Caco-2 (cell line): ENCODE results near the gene COLEC12. TPM values are rescaled to one million over a fixed set of nuclear protein-coding genes. Genes with fewer than 3 reads are reported as not detected.
"Not testable (repeated sequence)": the region's sequence is repeated elsewhere in the genome, so short reads cannot be mapped to it uniquely, and the experiment has no call there.

Experiments used
- BruUV-seq: library from RNA; stranded (reverse); fragments of 400-500 nt; replicated peaks from 2 replicates; lab custom pipeline; 2021; lab: Mats Ljungman, UMichigan
- CTCF ChIA-PET: fragments of 300-600 bp; sonication (Branson Sonifier 250); formaldehyde crosslinking; loops from one replicate; lab custom pipeline; 2022; ENCODE audit warnings: antibody characterized with exemption; lab: Charles Lee
- POLR2A ChIA-PET: fragments of 300-600 bp; sonication (Branson Sonifier 250); formaldehyde crosslinking; loops from one replicate; lab custom pipeline; 2022; ENCODE audit warnings: antibody characterized with exemption; lab: Charles Lee
- DNase-seq, 2 experiments: peaks; one replicate each; pipeline versions ENCODE4 v3.0.0 to v3.0.0-alpha.2; 2020 to 2022
- H3K27me3 ChIP-seq: replicated peaks from 2 replicates; pipeline ENCODE4 v1.6.0; 2011; ENCODE audit warnings: low read length; ENCODE audit not compliant: control insufficient read depth, insufficient read depth
- H3K36me3 ChIP-seq: 2 replicates; pipeline ENCODE4 v1.5.1; 2011; ENCODE audit warnings: low read length; ENCODE audit not compliant: control insufficient read depth, insufficient read depth
- H3K4me1 ChIP-seq: fragments of 250-450 bp; sonication (Bioruptor Pico); 2 replicates; pipeline ENCODE4 v1.5.1; 2020; ENCODE audit warnings: mild to moderate bottlenecking
- H3K4me3 ChIP-seq: 2 replicates; pipeline ENCODE4 v1.5.1; 2011; ENCODE audit warnings: low read depth, mild to moderate bottlenecking, control low read depth, low read length
- H3K9me3 ChIP-seq: fragments of 250-450 bp; sonication (Bioruptor Pico); 2 replicates; pipeline ENCODE4 v1.5.1; 2020; ENCODE audit warnings: mild to moderate bottlenecking, moderate library complexity
- H3K27ac Mint-ChIP-seq: one replicate; pipeline ENCODE4 v1.8.0; 2022; ENCODE audit warnings: mixed read lengths; ENCODE audit not compliant: unreplicated experiment
- H3K27me3 Mint-ChIP-seq: one replicate; pipeline ENCODE4 v1.8.0; 2022; ENCODE audit warnings: mixed read lengths; ENCODE audit not compliant: insufficient read depth, unreplicated experiment
- H3K36me3 Mint-ChIP-seq: one replicate; pipeline ENCODE4 v1.8.0; 2022; ENCODE audit warnings: mild to moderate bottlenecking, mixed read lengths; ENCODE audit not compliant: insufficient read depth, unreplicated experiment
- H3K4me1 Mint-ChIP-seq: one replicate; pipeline ENCODE4 v1.8.0; 2022; ENCODE audit warnings: low read depth, mixed read lengths; ENCODE audit not compliant: unreplicated experiment
- H3K4me3 Mint-ChIP-seq: one replicate; pipeline ENCODE4 v1.8.0; 2022; ENCODE audit warnings: mild to moderate bottlenecking, moderate library complexity, mixed read lengths; ENCODE audit not compliant: unreplicated experiment
- H3K9me3 Mint-ChIP-seq: one replicate; pipeline ENCODE4 v1.8.0; 2022; ENCODE audit warnings: mixed read lengths; ENCODE audit not compliant: unreplicated experiment
- intact Hi-C: fragments of 100-400 bp; cut with micrococcal nuclease; formaldehyde crosslinking; loops from one replicate; pipeline ENCODE4 v1.10.0; 2022; ENCODE audit not compliant: unreplicated experiment
- total RNA-seq: library from RNA; stranded (reverse); gene quantifications from 2 replicates; pipeline ENCODE4 v1.2.3, GENCODE V29; 2022
- TF ChIP-seq, protein P1 (sequence below), 2 experiments: fragments of 200-600 bp in 1 of 2; IDR thresholded peaks; 1 replicate in 1 of 2; 2 replicates in 1 of 2; pipeline versions ENCODE4 v1.5.1 to v1.8.0; 2011 to 2022; ENCODE audit warnings: antibody characterized with exemption in 1 of 2, control low read depth in 1 of 2, inconsistent platforms in 1 of 2, low read depth in 1 of 2, low read length in 1 of 2, mild to moderate bottlenecking in 1 of 2, moderate library complexity in 1 of 2; ENCODE audit not compliant: insufficient read depth in 1 of 2, severe bottlenecking in 1 of 2, unreplicated experiment in 1 of 2

COLEC12 gene
- total RNA-seq, 1 experiment from 2014 or later, result 0.09 TPM

DNA sequence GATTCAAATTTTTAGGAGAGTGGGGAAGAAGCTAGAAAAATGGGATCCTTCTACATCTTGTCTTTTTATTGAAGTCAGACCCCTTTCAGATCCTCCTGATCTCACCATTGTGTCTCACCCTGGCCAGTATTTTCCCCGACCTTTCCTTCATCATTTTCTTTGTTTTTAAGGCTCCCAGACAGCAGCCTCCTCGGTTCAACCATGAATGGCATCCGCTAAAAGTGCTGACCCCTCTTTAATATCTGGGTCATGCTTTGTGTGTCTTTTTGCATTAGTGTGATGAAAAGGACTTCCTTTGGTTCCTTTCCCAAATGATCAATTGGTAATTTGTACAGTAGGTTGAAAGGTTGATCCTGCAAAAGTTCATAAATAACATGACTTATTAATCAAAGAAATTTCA lies 205.9 kb downstream of the COLEC12 start:
- no peak for DNase-seq
- Mint-ChIP-seq H3K9me3 (no peaks in the 10 kb centered on the region), H3K27me3 (no peaks in the 10 kb centered on the region), H3K4me1 (no peaks in the 10 kb centered on the region), H3K27ac (no peak overlapping the region), H3K36me3 (no peaks in the 10 kb centered on the region), H3K4me3 (no peak overlapping the region)
- Histone ChIP-seq H3K27me3 (no peaks in the 10 kb centered on the region), H3K4me1 (no peaks in the 10 kb centered on the region), H3K4me3 (no peak overlapping the region), H3K36me3 (no peaks in the 10 kb centered on the region), H3K9me3 (no peaks in the 10 kb centered on the region)
- intact Hi-C loops, result no loop called here
- no TSS peak for BruUV-seq
- CTCF ChIA-PET, result no interaction called here
- TF ChIP-seq, protein P1, sequence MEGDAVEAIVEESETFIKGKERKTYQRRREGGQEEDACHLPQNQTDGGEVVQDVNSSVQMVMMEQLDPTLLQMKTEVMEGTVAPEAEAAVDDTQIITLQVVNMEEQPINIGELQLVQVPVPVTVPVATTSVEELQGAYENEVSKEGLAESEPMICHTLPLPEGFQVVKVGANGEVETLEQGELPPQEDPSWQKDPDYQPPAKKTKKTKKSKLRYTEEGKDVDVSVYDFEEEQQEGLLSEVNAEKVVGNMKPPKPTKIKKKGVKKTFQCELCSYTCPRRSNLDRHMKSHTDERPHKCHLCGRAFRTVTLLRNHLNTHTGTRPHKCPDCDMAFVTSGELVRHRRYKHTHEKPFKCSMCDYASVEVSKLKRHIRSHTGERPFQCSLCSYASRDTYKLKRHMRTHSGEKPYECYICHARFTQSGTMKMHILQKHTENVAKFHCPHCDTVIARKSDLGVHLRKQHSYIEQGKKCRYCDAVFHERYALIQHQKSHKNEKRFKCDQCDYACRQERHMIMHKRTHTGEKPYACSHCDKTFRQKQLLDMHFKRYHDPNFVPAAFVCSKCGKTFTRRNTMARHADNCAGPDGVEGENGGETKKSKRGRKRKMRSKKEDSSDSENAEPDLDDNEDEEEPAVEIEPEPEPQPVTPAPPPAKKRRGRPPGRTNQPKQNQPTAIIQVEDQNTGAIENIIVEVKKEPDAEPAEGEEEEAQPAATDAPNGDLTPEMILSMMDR (IDR thresholded peaks at IDR 0.05; ENCODE audit: insufficient read depth in 1 of 2, low read depth in 1 of 2, low read length in 1 of 2, severe bottlenecking in 1 of 2, unreplicated experiment in 1 of 2), result no peak
- POLR2A ChIA-PET, result no interaction called here

DNA sequence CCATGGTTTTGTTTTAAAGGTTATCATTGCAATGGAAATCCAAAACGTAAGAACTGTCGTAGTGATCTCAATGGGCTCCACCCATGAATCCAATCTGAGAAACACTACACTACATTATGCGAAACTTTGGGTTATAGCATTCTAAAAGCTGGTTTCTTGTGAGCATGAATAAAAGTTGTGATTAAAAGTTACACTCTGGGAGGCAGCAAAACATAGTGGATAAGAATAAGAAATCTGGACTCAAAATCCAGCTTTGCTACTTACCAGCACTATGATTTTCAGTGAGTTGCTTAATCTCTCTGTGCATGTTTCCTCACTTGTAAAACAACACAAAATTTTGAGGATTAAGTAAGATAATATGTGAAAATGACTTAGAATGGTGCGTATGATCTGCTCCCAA lies 207.0 kb downstream of the COLEC12 start:
- no peaks in the 10 kb centered on the region for H3K9me3 ChIP-seq
- H3K27me3 ChIP-seq, result no peaks in the 10 kb centered on the region
- intact Hi-C loops, result loop anchor here (2.0 kb wide), 1 partner anchor 29 kb away; no protein-coding TSS in a partner anchor
- no peak overlapping the region for H3K27ac Mint-ChIP-seq
- H3K4me1 Mint-ChIP-seq, result no peaks in the 10 kb centered on the region
- no peak overlapping the region for H3K4me3 ChIP-seq
- POLR2A ChIA-PET, result no interaction called here
- no peaks in the 10 kb centered on the region for H3K36me3 ChIP-seq
- H3K4me3 Mint-ChIP-seq, result no peak overlapping the region
- DNase-seq, result no peak
- no peaks in the 10 kb centered on the region for H3K4me1 ChIP-seq
- H3K27me3 Mint-ChIP-seq, result no peaks in the 10 kb centered on the region
- CTCF ChIA-PET, result no interaction called here
- H3K36me3 Mint-ChIP-seq, result no peaks in the 10 kb centered on the region
- no TSS peak for BruUV-seq
- TF ChIP-seq, protein P1 (IDR thresholded peaks at IDR 0.05; ENCODE audit: insufficient read depth in 1 of 2, low read depth in 1 of 2, low read length in 1 of 2, severe bottlenecking in 1 of 2, unreplicated experiment in 1 of 2), result no peak
- no peaks in the 10 kb centered on the region for H3K9me3 Mint-ChIP-seq

DNA sequence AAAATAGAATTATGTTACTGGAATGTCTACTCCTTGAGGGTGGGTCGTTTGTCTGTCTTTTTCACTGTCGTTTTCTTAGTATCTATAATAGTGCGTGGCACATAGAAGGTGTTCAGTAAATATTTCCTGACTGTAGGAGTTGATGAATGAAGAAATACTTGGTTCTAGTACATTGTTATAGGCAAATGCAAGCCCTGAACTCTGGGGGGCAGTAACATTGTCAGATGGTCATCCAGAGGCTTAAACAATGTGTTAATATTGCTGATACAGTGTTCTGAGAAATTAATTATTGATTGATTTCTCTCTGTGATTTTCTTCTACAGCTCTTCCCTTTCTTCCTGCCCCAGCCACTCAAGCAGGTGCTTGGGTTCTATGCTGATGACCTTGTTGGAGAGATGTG lies 208.2 kb downstream of the COLEC12 start:
- no peaks in the 10 kb centered on the region for H3K9me3 Mint-ChIP-seq
- POLR2A ChIA-PET, result no interaction called here
- no peaks in the 10 kb centered on the region for H3K36me3 ChIP-seq

DNA sequence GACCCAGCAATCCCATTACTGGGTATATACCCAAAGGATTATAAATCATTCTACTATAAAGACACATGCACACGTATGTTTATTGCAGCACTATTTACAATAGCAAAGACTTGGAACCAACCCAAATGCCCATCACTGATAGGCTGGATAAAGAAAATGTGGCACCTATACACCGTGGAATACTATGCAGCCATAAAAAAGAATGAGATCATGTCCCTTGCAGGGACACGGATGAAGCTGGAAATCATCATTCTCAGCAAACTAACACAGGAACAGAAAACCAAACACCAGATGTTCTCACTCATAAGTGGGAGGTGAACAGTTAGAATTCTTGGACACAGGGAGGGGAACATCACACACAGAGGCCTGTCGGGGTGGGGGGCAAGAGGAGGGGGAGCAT lies 210.5 kb downstream of the COLEC12 start:
- BruUV-seq, H3K27me3 ChIP-seq, H3K27me3 Mint-ChIP-seq, H3K4me3 Mint-ChIP-seq, CTCF ChIA-PET, DNase-seq, H3K4me1 Mint-ChIP-seq, H3K4me1 ChIP-seq, H3K27ac Mint-ChIP-seq, H3K36me3 Mint-ChIP-seq, H3K9me3 ChIP-seq, H3K9me3 Mint-ChIP-seq, H3K36me3 ChIP-seq, POLR2A ChIA-PET, H3K4me3 ChIP-seq: not testable (repeated sequence)
- intact Hi-C loops, result loop anchor here (5.0 to 10.0 kb wide), 2 partner anchors 187 to 545 kb away; no protein-coding TSS in a partner anchor

More for the DNA sequence above, 208.2 kb downstream of the COLEC12 start:
- no peaks in the 10 kb centered on the region for H3K27me3 ChIP-seq
- H3K27ac Mint-ChIP-seq, result no peak overlapping the region
- H3K4me1 ChIP-seq, result no peaks in the 10 kb centered on the region
- H3K9me3 ChIP-seq, result no peaks in the 10 kb centered on the region
- TF ChIP-seq, protein P1 (IDR thresholded peaks at IDR 0.05; ENCODE audit: insufficient read depth in 1 of 2, low read depth in 1 of 2, low read length in 1 of 2, severe bottlenecking in 1 of 2, unreplicated experiment in 1 of 2), result peak in 1 of 2 experiments; percentile 8
- H3K4me3 ChIP-seq, result no peak overlapping the region
- no peaks in the 10 kb centered on the region for H3K36me3 Mint-ChIP-seq
- intact Hi-C loops, result loop anchor here (2.0 kb wide), 1 partner anchor 31 kb away; no protein-coding TSS in a partner anchor
- H3K4me1 Mint-ChIP-seq, result no peaks in the 10 kb centered on the region
- H3K4me3 Mint-ChIP-seq, result no peak overlapping the region
- CTCF ChIA-PET, result no interaction called here
- DNase-seq, result no peak
- no peaks in the 10 kb centered on the region for H3K27me3 Mint-ChIP-seq
- no TSS peak for BruUV-seq
